ENCODE results near the gene FAM193B.

FAM193B gene

GRCh38 chr5:177482359-177482795, 72.0 kb downstream of the FAM193B start:
- Histone ChIP-seq H3K27ac (ENCODE audit: low read depth, low read length) (no peak overlapping the region), H3K4me3 (ENCODE audit: low read length) (no peak overlapping the region), H3K9me3 (ENCODE audit: insufficient read depth, low read depth, low read length) (no peaks in the 10 kb centered on the region), H3K36me3 (ENCODE audit: insufficient read depth, low read length) (peaks cover 57% of the 10 kb centered on the region), H3K4me1 (ENCODE audit: insufficient read depth, low read length) (no peaks in the 10 kb centered on the region), H3K9ac (ENCODE audit: low read depth, low read length) (no peak overlapping the region), H3K27me3 (ENCODE audit: insufficient read depth, low read length) (no peaks in the 10 kb centered on the region)
- 96% methylated on average over 10 of the region's 10 CpGs for WGBS

GRCh38 chr5:177479774-177480173, 74.6 kb downstream of the FAM193B start:
- Histone ChIP-seq H3K4me3 (ENCODE audit: low read length) (no peak overlapping the region), H3K36me3 (ENCODE audit: insufficient read depth, low read length) (peaks cover 33% of the 10 kb centered on the region), H3K27me3 (ENCODE audit: insufficient read depth, low read length) (no peaks in the 10 kb centered on the region), H3K9ac (ENCODE audit: low read depth, low read length) (no peak overlapping the region), H3K9me3 (ENCODE audit: insufficient read depth, low read depth, low read length) (no peaks in the 10 kb centered on the region), H3K27ac (ENCODE audit: low read depth, low read length) (no peak overlapping the region; the same call in 1 of the 2 replicates), H3K4me1 (ENCODE audit: insufficient read depth, low read length) (0 out of 2 replicates have a peak, but pooled peaks cover 7% of the 10 kb centered on the region)
- 95% methylated on average over 14 of the region's 14 CpGs for WGBS

GRCh38 chr5:177478711-177479646, 75.4 kb downstream of the FAM193B start:
- WGBS: 85% methylated on average over 18 of the region's 18 CpGs

GRCh38 chr5:177477701-177478477, 76.5 kb downstream of the FAM193B start:
- Histone ChIP-seq H3K27ac (ENCODE audit: low read depth, low read length) (peak overlapping the region; percentile 49; the same call in 1 of the 2 replicates), H3K4me1 (ENCODE audit: insufficient read depth, low read length) (peaks cover 14% of the 10 kb centered on the region; the same call in 1 of the 2 replicates), H3K4me3 (ENCODE audit: low read length) (no peak overlapping the region), H3K9me3 (ENCODE audit: insufficient read depth, low read depth, low read length) (no peaks in the 10 kb centered on the region), H3K9ac (ENCODE audit: low read depth, low read length) (no peak overlapping the region), H3K36me3 (ENCODE audit: insufficient read depth, low read length) (peaks cover 14% of the 10 kb centered on the region), H3K27me3 (ENCODE audit: insufficient read depth, low read length) (no peaks in the 10 kb centered on the region)
- WGBS: 94% methylated on average over 13 of the region's 13 CpGs

More at GRCh38 chr5:177478711-177479646, 75.4 kb downstream of the FAM193B start:
- no peaks in the 10 kb centered on the region for H3K27me3 ChIP-seq (ENCODE audit: insufficient read depth, low read length)
- H3K27ac ChIP-seq (ENCODE audit: low read depth, low read length): no peak overlapping the region
- H3K9ac ChIP-seq (ENCODE audit: low read depth, low read length): no peak overlapping the region
- no peak overlapping the region for H3K4me3 ChIP-seq (ENCODE audit: low read length)
- peaks cover 25% of the 10 kb centered on the region for H3K36me3 ChIP-seq (ENCODE audit: insufficient read depth, low read length)
- H3K9me3 ChIP-seq (ENCODE audit: insufficient read depth, low read depth, low read length): no peaks in the 10 kb centered on the region
- peaks cover 12% of the 10 kb centered on the region; the same call in 1 of the 2 replicates for H3K4me1 ChIP-seq (ENCODE audit: insufficient read depth, low read length)

GRCh38 chr5:177476531-177477233, 77.7 kb downstream of the FAM193B start:
- Histone ChIP-seq H3K4me3 (ENCODE audit: low read length) (no peak overlapping the region), H3K9ac (ENCODE audit: low read depth, low read length) (no peak overlapping the region), H3K9me3 (ENCODE audit: insufficient read depth, low read depth, low read length) (no peaks in the 10 kb centered on the region), H3K4me1 (ENCODE audit: insufficient read depth, low read length) (peaks cover 19% of the 10 kb centered on the region), H3K27me3 (ENCODE audit: insufficient read depth, low read length) (no peaks in the 10 kb centered on the region), H3K27ac (ENCODE audit: low read depth, low read length) (no peak overlapping the region), H3K36me3 (ENCODE audit: insufficient read depth, low read length) (peaks cover 10% of the 10 kb centered on the region)
- WGBS: 85% methylated on average over 18 of the region's 18 CpGs

- Histone ChIP-seq H3K4me3 (ENCODE audit: low read length) (no peak overlapping the region), H3K9ac (ENCODE audit: low read depth, low read length) (no peak overlapping the region), H3K27ac (ENCODE audit: low read depth, low read length) (no peak overlapping the region), H3K27me3 (ENCODE audit: insufficient read depth, low read length) (no peaks in the 10 kb centered on the region), H3K4me1 (ENCODE audit: insufficient read depth, low read length) (peaks cover 27% of the 10 kb centered on the region), H3K36me3 (ENCODE audit: insufficient read depth, low read length) (peaks cover 15% of the 10 kb centered on the region), H3K9me3 (ENCODE audit: insufficient read depth, low read depth, low read length) (no peaks in the 10 kb centered on the region)
- 69% methylated on average over 6 of the region's 11 CpGs for WGBS
Observed at GRCh38 chr5:177475563-177476427, 78.6 kb downstream of the FAM193B start.

GRCh38 chr5:177474846-177475562, 79.4 kb downstream of the FAM193B start:
- Histone ChIP-seq H3K36me3 (ENCODE audit: insufficient read depth, low read length) (peaks cover 20% of the 10 kb centered on the region), H3K9ac (ENCODE audit: low read depth, low read length) (no peak overlapping the region), H3K4me3 (ENCODE audit: low read length) (no peak overlapping the region), H3K27ac (ENCODE audit: low read depth, low read length) (no peak overlapping the region), H3K9me3 (ENCODE audit: insufficient read depth, low read depth, low read length) (no peaks in the 10 kb centered on the region), H3K27me3 (ENCODE audit: insufficient read depth, low read length) (no peaks in the 10 kb centered on the region), H3K4me1 (ENCODE audit: insufficient read depth, low read length) (peaks cover 34% of the 10 kb centered on the region)
- 63% methylated on average over 4 of the region's 4 CpGs for WGBS

GRCh38 chr5:177474002-177474476, 80.3 kb downstream of the FAM193B start:
- peaks cover 29% of the 10 kb centered on the region for H3K36me3 ChIP-seq (ENCODE audit: insufficient read depth, low read length)
- H3K27ac ChIP-seq (ENCODE audit: low read depth, low read length): no peak overlapping the region
- H3K27me3 ChIP-seq (ENCODE audit: insufficient read depth, low read length): no peaks in the 10 kb centered on the region
- no peak overlapping the region for H3K9ac ChIP-seq (ENCODE audit: low read depth, low read length)
- peak overlapping the region; percentile 34 for H3K4me3 ChIP-seq (ENCODE audit: low read length)
- WGBS: 37% methylated on average over 7 of the region's 7 CpGs
- no peaks in the 10 kb centered on the region for H3K9me3 ChIP-seq (ENCODE audit: insufficient read depth, low read depth, low read length)
- peaks cover 40% of the 10 kb centered on the region for H3K4me1 ChIP-seq (ENCODE audit: insufficient read depth, low read length)

- H3K27me3 ChIP-seq (ENCODE audit: insufficient read depth, low read length): no peaks in the 10 kb centered on the region
- peak within 1 kb of the TSS; percentile 98 for H3K9ac ChIP-seq (ENCODE audit: low read depth, low read length)
- peak within 1 kb of the TSS; percentile 94 for H3K27ac ChIP-seq (ENCODE audit: low read depth, low read length)
- peaks cover 40% of the 10 kb centered on the region for H3K4me1 ChIP-seq (ENCODE audit: insufficient read depth, low read length)
- H3K36me3 ChIP-seq (ENCODE audit: insufficient read depth, low read length): peaks cover 34% of the 10 kb centered on the region
- H3K9me3 ChIP-seq (ENCODE audit: insufficient read depth, low read depth, low read length): no peaks in the 10 kb centered on the region
- peak within 1 kb of the TSS; percentile 98 for H3K4me3 ChIP-seq (ENCODE audit: low read length)
- under 1% methylated on average over 56 of the region's 69 CpGs for WGBS
Observed at GRCh38 chr5:177473443-177474001, 80.8 kb downstream of the FAM193B start, which contains the start of gene DBN1. Gene DBN1, minus strand, starts transcription at chr5:177473634. Its CDS starts 113 bp downstream, at chr5:177473521.
